OCI-M2 (cell line): ENCODE measurements around the gene DOK7.

Experiments
- DNase-seq: peaks from one replicate; lab custom pipeline; 2025; ENCODE audit not compliant: unreplicated experiment; lab: John Stamatoyannopoulos, UW

The DOK7 gene

DNA sequence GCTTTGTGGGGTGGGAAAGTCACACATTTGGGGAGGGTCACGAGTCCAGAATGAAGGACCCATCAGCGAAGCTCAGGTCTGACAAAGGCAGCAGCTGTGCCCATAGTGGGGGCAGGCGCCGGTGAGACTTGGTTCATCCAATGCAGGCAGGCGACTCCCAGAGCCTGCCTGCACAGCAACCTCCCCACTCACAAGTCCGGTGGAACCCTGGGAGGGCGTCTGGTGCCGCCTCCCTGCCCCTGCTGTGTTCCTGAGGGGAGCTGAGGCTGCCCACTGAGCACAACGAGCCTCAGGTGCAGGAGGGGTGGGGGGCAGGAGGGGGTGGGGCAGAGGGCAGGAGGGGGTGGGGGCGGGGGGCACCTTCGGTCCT is 55.4 kb downstream of the DOK7 start:
- DNase-seq, result no peak

GRCh38 chr4:3518941-3519340 is 55.8 kb downstream of the DOK7 start:
- DNase-seq, result no peak

DNA sequence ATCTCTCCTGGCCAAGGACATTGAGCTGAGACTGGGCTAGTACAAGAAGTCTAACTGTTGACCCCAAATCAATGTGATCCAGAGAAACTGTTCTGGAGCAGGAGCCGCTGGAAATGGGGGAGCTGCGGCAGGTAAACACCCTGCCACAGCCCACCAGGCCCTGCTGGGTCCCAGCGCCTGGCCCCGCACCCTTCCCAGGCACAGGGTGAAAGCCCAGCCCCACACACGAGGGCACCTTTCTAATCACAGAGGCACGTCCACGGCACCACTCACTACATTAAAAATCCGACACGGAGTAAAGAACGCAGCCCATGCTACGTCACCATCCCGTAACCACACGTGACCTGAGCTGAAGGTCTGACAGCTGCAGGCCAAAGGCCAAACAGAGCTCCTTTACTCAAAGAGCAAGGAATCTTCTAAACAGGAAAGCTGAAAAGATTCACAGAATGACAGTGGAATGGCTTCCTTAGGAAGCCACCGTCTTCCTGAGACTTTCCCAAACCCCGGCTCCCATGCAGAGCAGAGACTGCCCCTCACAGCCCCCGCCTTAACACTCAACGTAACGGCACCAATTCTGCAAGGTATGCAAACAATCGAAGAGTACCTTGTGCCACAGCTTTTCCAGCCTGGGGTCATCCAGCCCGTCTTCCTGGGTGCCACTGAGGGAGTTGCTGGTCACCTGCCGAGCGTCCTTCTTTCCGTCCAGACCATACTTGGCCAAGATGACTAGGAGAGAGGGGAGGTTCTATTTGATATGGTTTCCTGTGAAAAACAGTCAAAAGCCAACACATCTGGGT is 56.6 kb downstream of the DOK7 start:
- no peak for DNase-seq

DNA sequence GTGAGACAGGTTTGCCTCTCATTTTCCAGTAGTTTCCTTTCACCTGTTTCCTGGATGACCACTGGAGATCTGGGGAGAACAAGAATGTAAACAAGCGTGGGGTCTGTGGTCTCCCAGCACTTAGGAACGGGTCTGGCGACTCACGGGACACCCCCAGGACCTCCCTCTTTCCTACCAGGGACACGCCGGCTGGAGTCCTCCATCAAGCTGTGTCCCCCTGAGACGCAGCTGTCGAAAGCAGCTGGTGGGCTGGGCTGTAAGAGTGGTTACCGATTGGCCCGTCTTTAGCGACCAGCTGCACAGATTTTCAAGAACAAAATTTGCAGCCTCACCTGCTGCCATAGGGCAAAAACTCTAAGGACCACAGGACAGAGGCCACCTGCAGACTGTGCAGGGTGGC is 57.2 kb downstream of the DOK7 start:
- DNase-seq, result no peak

DNA sequence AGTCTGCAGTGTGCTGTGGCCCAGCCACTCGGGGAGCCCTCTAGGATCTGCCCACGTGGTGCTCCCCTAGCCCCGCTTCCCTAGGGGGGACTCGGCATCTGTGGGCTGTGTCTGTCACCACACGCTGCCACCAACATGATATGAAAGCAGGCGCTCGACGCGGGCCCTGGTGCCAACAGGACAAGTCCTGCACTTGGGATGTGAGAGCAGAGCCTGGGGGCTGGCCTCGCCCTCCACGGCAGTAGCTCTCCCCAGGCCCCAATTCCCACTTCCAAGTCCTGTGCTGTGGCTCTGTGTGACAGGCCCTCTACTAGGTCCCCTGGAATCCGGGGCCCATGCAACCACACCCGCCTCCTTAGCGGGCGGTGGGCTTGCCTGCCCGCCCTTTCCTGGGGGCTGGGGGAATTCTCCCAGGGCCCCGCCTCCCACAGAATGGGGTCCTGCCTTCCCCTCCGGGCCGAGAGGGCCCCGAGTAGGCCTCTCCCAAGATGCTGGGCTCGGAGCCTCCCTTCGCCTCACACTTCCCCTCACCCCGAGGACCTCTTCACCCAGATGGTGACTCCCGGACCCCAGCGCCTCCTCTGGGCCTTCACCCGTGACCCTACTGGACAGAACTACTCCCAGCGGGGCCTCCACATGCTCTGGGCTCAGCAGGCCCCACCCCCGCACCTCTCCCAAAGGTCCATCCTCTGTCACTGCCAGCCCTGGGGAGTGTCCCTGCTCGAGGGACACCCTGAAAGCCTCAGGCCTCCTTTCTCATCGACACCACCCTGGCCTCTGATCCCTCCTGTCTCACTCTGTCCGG is 57.9 kb downstream of the DOK7 start:
- DNase-seq, result no peak

DNA sequence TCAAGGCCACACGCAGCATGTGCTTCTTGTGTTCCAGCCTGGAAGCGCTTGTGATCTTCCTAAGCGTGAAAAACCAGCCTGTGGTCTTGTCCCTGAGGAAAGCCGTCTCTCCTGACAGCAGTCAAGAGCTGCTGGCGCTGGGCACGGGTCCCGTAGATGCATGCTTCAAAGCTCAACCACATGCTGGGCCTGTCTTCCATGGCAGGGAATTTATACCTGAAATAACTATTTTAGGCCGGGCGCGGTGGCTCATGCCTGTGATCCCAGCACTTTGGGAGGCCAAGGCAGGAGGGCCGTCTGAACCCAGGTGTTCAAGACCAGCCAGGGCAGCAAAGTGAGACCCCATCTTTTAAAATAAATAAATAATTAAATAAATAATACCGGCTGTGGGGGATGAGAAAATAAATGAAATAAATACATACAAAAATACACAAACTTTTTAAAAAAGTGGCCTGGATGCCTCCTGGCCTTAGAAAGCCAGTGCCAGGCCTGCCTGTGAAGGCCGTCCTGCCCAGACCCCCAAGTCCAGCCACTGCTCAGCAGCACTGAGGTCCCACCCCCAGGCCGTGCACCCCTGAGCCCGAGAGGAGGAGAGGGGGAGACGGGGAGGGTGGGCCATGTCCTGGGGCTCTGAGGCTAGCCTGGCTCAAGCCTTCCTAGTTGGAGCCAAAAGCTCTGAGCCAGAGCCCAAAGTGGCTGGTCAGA is 58.7 kb downstream of the DOK7 start:
- DNase-seq, result no peak

- DNase-seq, result no peak
These were observed 59.2 kb downstream of the DOK7 start for GRCh38 chr4:3522326-3522640.

GRCh38 chr4:3522651-3523050 is 59.5 kb downstream of the DOK7 start:
- DNase-seq, result no peak

- no peak for DNase-seq
These were observed 60.1 kb downstream of the DOK7 start for GRCh38 chr4:3523146-3523627.

- DNase-seq, result no peak
These were observed 60.6 kb downstream of the DOK7 start for GRCh38 chr4:3523628-3524221.

DNA sequence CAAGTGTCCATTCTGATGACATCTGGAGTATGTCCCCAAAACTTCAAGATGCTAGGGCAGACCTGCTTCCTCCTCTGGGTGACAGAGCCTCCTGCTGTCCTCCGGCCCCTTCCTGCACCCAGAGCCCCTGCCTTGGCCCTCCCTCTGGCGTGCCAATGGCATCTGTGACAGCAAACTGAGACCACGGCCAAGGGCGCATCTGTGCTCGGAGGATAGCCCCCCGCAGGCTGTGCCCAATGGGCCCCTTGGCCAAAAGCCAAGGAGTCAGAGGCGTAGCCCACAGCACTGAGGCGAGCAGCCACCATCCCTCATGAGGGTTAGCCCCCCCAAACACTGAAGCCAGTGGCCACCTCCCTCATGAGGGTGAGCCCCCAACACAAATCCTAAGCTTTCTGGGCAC is 61.2 kb downstream of the DOK7 start:
- DNase-seq, result no peak

DNA sequence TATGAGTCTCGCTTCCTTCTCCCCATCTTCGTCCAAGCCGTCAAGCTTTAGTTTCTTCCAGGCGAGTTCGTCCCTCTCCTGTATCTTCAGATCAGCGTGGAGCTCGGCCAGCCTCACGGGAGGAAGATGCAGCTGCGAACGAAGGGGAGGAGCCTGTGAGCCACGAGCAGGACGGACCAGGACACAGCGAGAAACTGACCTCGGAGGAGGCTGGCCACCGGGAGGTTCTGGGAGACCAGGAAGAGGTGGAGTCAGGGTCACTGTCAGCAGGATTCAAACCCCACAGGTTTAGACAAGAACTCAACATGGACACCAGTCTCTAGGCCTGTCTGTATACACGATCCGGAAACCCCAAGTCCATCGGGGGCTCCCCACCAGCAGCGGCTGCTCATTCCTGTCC is 61.8 kb downstream of the DOK7 start:
- DNase-seq, result no peak

DNA sequence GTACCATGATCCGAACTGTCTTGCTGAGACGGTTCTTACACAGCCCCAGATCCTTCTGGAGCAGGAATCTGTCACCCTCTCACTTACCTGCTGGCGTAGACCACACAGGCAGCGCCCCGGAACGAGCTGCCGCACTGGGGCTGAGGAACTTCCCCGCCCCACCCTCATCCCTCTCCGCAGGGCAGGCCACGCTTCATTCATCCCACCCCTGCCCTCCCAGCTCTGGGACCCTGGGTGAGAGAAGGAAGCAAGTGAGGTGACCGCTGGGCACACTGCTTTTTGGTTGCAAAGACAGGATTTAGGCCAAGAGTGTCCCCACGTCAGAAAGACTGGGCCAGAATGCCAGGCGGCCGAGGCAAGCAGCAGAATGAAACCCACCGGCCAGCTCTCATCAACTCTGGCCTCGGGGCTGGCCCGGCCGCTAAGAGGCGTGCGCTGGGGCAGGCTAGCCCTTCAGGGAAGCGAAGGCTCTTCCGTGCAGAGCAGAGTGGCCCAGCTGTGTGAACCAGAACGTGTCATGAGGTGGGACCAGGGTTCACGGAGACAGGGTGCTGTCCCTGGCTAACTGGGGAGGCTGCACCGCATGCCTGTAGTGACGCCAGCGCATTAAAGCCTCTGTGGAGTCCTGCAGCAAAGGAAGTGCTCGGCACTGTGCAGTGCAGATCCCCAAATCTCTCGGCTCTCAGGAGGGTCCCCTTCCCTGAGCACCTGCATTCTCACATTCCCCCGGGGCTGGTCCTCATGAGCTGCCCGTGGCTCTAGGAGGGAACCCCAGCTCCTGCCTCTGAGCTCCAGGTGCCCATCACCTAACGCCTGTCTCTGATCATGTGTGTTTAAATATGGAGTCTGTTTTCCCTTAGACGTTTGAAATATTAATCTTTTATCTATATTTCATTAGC is 62.7 kb downstream of the DOK7 start:
- DNase-seq, result no peak

- no peak for DNase-seq
These were observed 63.4 kb downstream of the DOK7 start for GRCh38 chr4:3526456-3526855.

DNA sequence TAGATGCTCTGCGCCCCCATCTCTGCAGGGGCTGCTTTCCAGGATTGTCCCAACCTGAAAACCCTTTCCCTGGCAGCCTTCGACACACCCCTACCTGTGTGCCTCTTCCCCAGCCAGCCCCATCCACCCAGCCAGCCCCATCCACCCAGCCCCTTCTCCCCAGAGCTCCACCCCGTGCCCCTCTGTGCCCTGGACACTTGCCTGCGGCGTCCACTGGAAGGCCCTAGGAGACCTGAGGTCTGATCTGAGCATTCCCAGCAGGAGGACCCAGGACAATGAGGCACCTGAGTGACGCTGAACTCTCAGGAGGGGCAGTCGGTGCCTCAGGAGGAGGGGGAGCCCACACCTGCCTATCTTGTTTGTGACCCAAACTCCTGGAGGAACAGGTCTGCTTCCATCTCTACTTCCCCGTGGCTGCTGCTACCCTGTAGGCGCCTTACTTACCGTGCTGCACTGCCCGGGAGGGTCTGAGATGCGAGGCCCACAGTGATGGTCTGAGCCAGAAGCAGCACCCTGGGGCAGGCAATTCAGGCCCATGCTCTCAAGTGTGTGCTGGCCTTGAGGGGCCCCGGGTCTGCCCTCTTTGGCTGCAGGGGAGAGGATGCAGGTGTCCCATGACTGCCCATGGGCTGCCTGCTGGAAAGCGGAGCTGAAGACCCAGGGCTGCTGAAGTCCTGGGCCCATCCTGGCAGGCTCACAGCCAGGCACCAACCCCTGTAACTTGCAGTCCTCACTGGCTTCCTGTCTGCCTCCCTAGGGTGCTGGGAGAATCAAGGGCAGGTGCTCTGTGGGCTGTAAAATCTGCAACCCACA is 64.2 kb downstream of the DOK7 start:
- DNase-seq, result no peak

GRCh38 chr4:3527914-3528876 is 65.1 kb downstream of the DOK7 start:
- DNase-seq, result no peak

- DNase-seq, result no peak
These were observed 66.3 kb downstream of the DOK7 start for GRCh38 chr4:3529363-3529762.

DNA sequence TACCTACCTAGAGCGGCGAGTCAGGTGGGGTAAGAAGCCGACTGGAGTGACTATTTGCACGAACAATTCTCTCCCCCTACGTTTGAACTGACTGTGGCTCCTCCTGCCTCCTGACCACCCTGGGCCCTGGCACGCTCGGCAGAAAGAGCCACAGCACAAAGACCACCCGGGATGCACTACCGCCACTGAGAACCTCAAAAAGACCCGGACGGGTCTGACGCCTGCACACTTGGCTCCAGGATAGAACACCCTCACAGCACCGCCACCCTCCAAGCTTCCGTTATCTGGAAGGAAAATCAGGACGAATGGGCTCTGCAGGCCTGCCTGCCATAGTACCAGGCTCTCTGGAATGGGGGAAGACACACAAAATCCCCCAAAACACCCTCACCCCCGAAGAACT is 66.9 kb downstream of the DOK7 start:
- no peak for DNase-seq
